Lung (tissue), 12 donors: Measurements from ENCODE around the gene LAMP2. TPM values are rescaled to one million over a fixed set of nuclear protein-coding genes. Genes with fewer than 3 reads are reported as not detected.
A peak's percentile ranks its signal among the peaks of the same experiment; 100 is the strongest.

Source experiments
- ATAC-seq: fragments of 200-7000 bp; cut with Tn5 transposase; one replicate; pipeline ENCODE4 v1.9.1; 2020; ENCODE audit warnings: moderate number of reproducible peaks; ENCODE audit not compliant: insufficient read depth, low FRiP score
- DNase-seq, 3 donors: peaks; one replicate each; pipeline ENCODE4 v3.0.0-alpha.2; 2013 to 2017
- H3K27ac ChIP-seq, 2 donors: one replicate each; pipeline ENCODE4 v1.5.1; 2013; ENCODE audit warnings: mild to moderate bottlenecking in 2 of 2, moderate library complexity in 2 of 2, control low read depth in 1 of 2, inconsistent platforms in 1 of 2, low read depth in 1 of 2, low read length in 1 of 2
- H3K27me3 ChIP-seq, 3 donors: one replicate each; pipeline ENCODE4 v1.5.1; 2013; ENCODE audit warnings: low read length in 2 of 3; ENCODE audit not compliant: control insufficient read depth in 3 of 3, insufficient read depth in 3 of 3
- H3K36me3 ChIP-seq, 4 donors: one replicate each; pipeline ENCODE4 v1.5.1; 2013; ENCODE audit warnings: low read length in 4 of 4, mild to moderate bottlenecking in 1 of 4, moderate library complexity in 1 of 4; ENCODE audit not compliant: control insufficient read depth in 4 of 4, insufficient read depth in 4 of 4
- H3K4me1 ChIP-seq, 5 donors: one replicate each; pipeline ENCODE4 v1.5.1; 2013; ENCODE audit warnings: low read length in 5 of 5, mild to moderate bottlenecking in 2 of 5, moderate library complexity in 1 of 5; ENCODE audit not compliant: control insufficient read depth in 5 of 5, insufficient read depth in 5 of 5
- H3K4me3 ChIP-seq: one replicate; pipeline ENCODE4 v1.5.1; 2013; ENCODE audit warnings: mild to moderate bottlenecking, control low read depth, moderate library complexity
- H3K9ac ChIP-seq, 2 donors: one replicate each; pipeline ENCODE4 v1.5.1; 2013; ENCODE audit warnings: low read length in 2 of 2, control low read depth in 1 of 2; ENCODE audit not compliant: insufficient read depth in 1 of 2
- H3K9me3 ChIP-seq, 4 donors: one replicate each; pipeline ENCODE4 v1.5.1; 2013; ENCODE audit warnings: low read length in 3 of 4, mild to moderate bottlenecking in 1 of 4, moderate library complexity in 1 of 4; ENCODE audit not compliant: control insufficient read depth in 4 of 4, insufficient read depth in 3 of 4
- CTCF ChIP-seq: IDR thresholded peaks from 2 replicates; pipeline ENCODE4 v1.5.1; 2012; ENCODE audit warnings: mild to moderate bottlenecking; ENCODE audit errors: control extremely low read depth, extremely low read depth
- WGBS, 2 donors: extraction: QIAGEN DNeasy Blood & Tissue Kit; methylation state at CpG; one replicate each; pipeline ENCODE4 v1.1.7; 2013; 5-methylcytosine and 5-hydroxymethylcytosine counted together
- polyA plus RNA-seq, 2 donors: library from polyadenylated mRNA; stranded (reverse); fragments of 200-250 nt; gene quantifications; one replicate each; pipeline ENCODE4 v1.2.1, GENCODE V29; 2013
- total RNA-seq, 2 donors: library from RNA; depleted of rRNA in 1 of 2; stranded (reverse); fragments of >200 nt in 1 of 2; gene quantifications; one replicate each; pipeline ENCODE4 v1.2.1, GENCODE V29; 2014 to 2021
- donor health status: control.
- donor health status: control.
- donor health status: Bipolar disorder and iron deficiency.
- donor health status: healthy.
- donor health status: DM: yes; HTN: yes; CAD: no.

Gene LAMP2
- total and polyA plus RNA-seq, 4 donors: 35.0 to 102 (median 98.6) TPM

GRCh38 chrX:120402369-120402768 lies 66.7 kb downstream of the LAMP2 start:
- no peaks in the 10 kb centered on the region for H3K36me3 ChIP-seq
- ATAC-seq (no peak), DNase-seq (no peak)
- no peaks in the 10 kb centered on the region for H3K4me1 ChIP-seq
- 91 to 100% methylated on average over 2 of the region's 2 CpGs for WGBS, 2 donors
- peaks cover 0 to 4% (median 2%) of the 10 kb centered on the region in 3 donors for H3K27me3 ChIP-seq
- no peak overlapping the region for H3K9ac ChIP-seq
- H3K4me3 ChIP-seq: no peak overlapping the region
- H3K27ac ChIP-seq: no peak overlapping the region
- H3K9me3 ChIP-seq: peaks cover 0 to 3% (median 0%) of the 10 kb centered on the region in 4 donors
- no peak for TF ChIP-seq CTCF

- no peak overlapping the region for H3K9ac ChIP-seq
- no peak for TF ChIP-seq CTCF
- H3K9me3 ChIP-seq: peaks cover 0 to 3% (median 0%) of the 10 kb centered on the region in 4 donors
- H3K27me3 ChIP-seq: peaks cover 0 to 4% (median 2%) of the 10 kb centered on the region in 3 donors
- H3K27ac ChIP-seq: no peak overlapping the region
- DNase-seq (peak in 1 of 3 donors; percentile 2), ATAC-seq (no peak)
- H3K4me1 ChIP-seq: no peaks in the 10 kb centered on the region
- no peak overlapping the region for H3K4me3 ChIP-seq
- no peaks in the 10 kb centered on the region for H3K36me3 ChIP-seq
Measured at GRCh38 chrX:120401301-120401700, 67.8 kb downstream of the LAMP2 start.

GRCh38 chrX:120380699-120381098 lies 88.4 kb downstream of the LAMP2 start:
- ATAC-seq (no peak), DNase-seq (no peak)
- TF ChIP-seq CTCF: no peak
- Histone ChIP-seq H3K27me3 (peaks cover 0 to 2% (median 0%) of the 10 kb centered on the region in 3 donors), H3K9ac (no peak overlapping the region), H3K27ac (no peak overlapping the region), H3K4me3 (no peak overlapping the region), H3K4me1 (no peaks in the 10 kb centered on the region), H3K9me3 (no peaks in the 10 kb centered on the region), H3K36me3 (no peaks in the 10 kb centered on the region)
- whole genome bisulfite sequencing, 2 donors: 13 to 19% methylated on average over 3 of the region's 3 CpGs
